HL-60 (cell line): ENCODE results near the gene TCTN1.

Experiments
- DNase-seq, 2 experiments: peaks; one replicate each; pipeline ENCODE4 v3.0.0-alpha.2; 2010 to 2020; ENCODE audit warnings: low read depth in 1 of 2, low spot score in 1 of 2
- H3K27ac ChIP-seq: fragments of 250-450 bp; sonication (Bioruptor Pico); replicated peaks from 2 replicates; pipeline ENCODE4 v1.5.1; 2020; ENCODE audit warnings: mild to moderate bottlenecking, moderate library complexity
- H3K27me3 ChIP-seq: fragments of 250-450 bp; sonication (Bioruptor Pico); 2 replicates; pipeline ENCODE4 v1.5.1; 2021; ENCODE audit warnings: mild to moderate bottlenecking, moderate library complexity; ENCODE audit not compliant: insufficient read depth, poor library complexity, severe bottlenecking
- H3K4me3 ChIP-seq: replicated peaks from 2 replicates; pipeline ENCODE4 v1.5.1; 2011; ENCODE audit warnings: mild to moderate bottlenecking, control low read depth, low read length; ENCODE audit not compliant: insufficient read depth
- GABPA ChIP-seq: IDR thresholded peaks from 2 replicates; pipeline ENCODE4 v1.6.1; 2012; ENCODE audit warnings: low read depth
- POLR2AphosphoS5 ChIP-seq: IDR thresholded peaks from 2 replicates; pipeline ENCODE4 v1.6.1; 2012; ENCODE audit warnings: low read depth
- SPI1 ChIP-seq: IDR thresholded peaks from 2 replicates; pipeline ENCODE4 v1.6.1; 2012; ENCODE audit warnings: low read depth, mild to moderate bottlenecking, borderline replicate concordance
- TF ChIP-seq, protein P1 (sequence below): IDR thresholded peaks from 2 replicates; pipeline ENCODE4 v1.6.1; 2012; ENCODE audit warnings: low read depth; ENCODE audit not compliant: insufficient replicate concordance
- TF ChIP-seq, protein P2 (sequence below): IDR thresholded peaks from one replicate; pipeline ENCODE4 v1.5.1; 2011; ENCODE audit warnings: low read length, control low read depth, inconsistent platforms; ENCODE audit not compliant: insufficient read depth

TCTN1 gene

DNA sequence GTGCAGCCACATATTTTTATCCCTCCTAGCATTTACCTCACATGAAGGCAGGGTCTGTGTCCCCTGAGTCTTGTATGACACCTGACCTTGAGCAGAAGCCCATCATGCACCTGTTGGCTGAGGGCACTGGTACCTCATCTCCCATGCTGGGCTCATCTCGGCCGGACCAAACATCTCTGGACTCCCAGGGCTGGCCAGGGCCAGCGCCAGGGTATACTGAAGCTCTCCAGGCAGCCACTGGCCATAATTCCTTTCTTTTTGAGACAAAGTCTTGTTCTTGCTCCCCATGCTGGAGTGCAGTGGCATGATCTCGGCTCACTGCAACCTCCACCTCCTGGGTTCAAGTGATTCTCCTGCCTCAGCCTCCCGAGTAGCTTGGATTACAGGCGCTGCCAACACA is 53.0 kb downstream of the TCTN1 start:
- no peak for DNase-seq
- no peak overlapping the region for H3K4me3 ChIP-seq
- TF ChIP-seq, protein P1, sequence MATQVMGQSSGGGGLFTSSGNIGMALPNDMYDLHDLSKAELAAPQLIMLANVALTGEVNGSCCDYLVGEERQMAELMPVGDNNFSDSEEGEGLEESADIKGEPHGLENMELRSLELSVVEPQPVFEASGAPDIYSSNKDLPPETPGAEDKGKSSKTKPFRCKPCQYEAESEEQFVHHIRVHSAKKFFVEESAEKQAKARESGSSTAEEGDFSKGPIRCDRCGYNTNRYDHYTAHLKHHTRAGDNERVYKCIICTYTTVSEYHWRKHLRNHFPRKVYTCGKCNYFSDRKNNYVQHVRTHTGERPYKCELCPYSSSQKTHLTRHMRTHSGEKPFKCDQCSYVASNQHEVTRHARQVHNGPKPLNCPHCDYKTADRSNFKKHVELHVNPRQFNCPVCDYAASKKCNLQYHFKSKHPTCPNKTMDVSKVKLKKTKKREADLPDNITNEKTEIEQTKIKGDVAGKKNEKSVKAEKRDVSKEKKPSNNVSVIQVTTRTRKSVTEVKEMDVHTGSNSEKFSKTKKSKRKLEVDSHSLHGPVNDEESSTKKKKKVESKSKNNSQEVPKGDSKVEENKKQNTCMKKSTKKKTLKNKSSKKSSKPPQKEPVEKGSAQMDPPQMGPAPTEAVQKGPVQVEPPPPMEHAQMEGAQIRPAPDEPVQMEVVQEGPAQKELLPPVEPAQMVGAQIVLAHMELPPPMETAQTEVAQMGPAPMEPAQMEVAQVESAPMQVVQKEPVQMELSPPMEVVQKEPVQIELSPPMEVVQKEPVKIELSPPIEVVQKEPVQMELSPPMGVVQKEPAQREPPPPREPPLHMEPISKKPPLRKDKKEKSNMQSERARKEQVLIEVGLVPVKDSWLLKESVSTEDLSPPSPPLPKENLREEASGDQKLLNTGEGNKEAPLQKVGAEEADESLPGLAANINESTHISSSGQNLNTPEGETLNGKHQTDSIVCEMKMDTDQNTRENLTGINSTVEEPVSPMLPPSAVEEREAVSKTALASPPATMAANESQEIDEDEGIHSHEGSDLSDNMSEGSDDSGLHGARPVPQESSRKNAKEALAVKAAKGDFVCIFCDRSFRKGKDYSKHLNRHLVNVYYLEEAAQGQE = no peak

DNA sequence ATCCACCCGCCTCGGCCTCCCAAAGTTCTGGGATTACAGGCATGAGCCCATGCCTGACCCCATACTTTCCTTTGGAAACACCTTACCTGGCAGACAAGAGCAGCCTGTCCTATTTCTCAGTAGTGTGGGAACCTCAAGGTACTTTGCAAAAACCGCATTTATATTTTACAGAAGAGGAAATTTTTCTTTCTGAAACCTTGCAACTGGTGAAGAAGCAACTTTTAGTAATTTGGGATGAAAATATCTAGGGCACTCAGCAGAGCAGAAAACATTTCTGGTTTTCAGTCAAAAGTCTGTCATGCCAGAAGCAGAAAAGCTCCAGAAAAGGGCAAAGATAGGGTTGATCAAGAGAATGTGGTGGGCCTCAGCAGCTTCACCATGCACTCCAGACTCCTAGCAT is 53.7 kb downstream of the TCTN1 start:
- H3K4me3 ChIP-seq = no peak overlapping the region
- H3K27ac ChIP-seq = no peak overlapping the region
- H3K27me3 ChIP-seq = no peaks in the 10 kb centered on the region
- TF ChIP-seq, protein P1 = no peak
- TF ChIP-seq POLR2AphosphoS5 (no peak), GABPA (no peak), SPI1 (no peak)
- TF ChIP-seq, protein P2, sequence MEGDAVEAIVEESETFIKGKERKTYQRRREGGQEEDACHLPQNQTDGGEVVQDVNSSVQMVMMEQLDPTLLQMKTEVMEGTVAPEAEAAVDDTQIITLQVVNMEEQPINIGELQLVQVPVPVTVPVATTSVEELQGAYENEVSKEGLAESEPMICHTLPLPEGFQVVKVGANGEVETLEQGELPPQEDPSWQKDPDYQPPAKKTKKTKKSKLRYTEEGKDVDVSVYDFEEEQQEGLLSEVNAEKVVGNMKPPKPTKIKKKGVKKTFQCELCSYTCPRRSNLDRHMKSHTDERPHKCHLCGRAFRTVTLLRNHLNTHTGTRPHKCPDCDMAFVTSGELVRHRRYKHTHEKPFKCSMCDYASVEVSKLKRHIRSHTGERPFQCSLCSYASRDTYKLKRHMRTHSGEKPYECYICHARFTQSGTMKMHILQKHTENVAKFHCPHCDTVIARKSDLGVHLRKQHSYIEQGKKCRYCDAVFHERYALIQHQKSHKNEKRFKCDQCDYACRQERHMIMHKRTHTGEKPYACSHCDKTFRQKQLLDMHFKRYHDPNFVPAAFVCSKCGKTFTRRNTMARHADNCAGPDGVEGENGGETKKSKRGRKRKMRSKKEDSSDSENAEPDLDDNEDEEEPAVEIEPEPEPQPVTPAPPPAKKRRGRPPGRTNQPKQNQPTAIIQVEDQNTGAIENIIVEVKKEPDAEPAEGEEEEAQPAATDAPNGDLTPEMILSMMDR = no peak
- DNase-seq = no peak

More for the DNA sequence above, 53.0 kb downstream of the TCTN1 start:
- Histone ChIP-seq H3K27me3 (no peaks in the 10 kb centered on the region), H3K27ac (no peak overlapping the region)

DNA sequence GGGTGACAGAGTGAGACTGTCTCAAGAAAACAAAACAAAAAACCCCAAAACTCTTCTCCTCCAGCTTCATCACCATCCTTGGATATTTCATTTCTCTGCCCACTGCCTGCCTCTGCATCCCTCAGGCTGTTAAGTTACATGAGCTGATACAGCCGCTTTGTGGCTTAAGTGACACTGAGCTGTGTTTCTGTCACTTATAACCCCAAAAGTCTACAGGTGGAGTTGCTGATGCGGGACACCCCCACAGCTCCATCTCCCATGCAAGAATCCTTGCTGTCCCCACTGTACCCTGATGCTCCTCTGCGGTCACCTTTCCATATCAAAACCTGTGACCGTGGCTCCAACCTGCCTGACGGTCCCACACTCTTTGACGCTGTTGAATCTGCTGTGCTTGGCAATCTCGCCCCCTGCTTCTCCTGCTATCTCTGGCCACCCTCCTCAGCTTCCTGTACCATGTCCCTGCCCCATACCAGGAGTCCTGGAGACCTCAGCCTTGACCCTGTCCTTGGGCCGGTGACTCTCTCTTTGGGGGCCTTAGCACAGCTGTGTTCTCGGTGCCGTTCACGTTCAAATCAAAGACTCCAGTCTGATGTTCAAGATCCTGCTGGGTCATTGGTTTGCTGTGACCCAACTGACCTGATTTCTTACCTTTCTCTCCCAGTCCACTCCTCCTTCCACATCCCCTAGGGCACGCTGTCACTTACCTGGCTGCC is 54.7 kb downstream of the TCTN1 start:
- no peaks in the 10 kb centered on the region for H3K27me3 ChIP-seq
- TF ChIP-seq, protein P1 = no peak
- TF ChIP-seq, protein P2 = no peak
- TF ChIP-seq GABPA (no peak), SPI1 (no peak), POLR2AphosphoS5 (no peak)
- no peak overlapping the region for H3K4me3 ChIP-seq
- no peak for DNase-seq
- no peak overlapping the region for H3K27ac ChIP-seq
